Activated naive CD4-positive, alpha-beta T cell treated with anti-CD3 and anti-CD28 coated beads, Interleukin-2, amount 50 U/mL, for 24 hours (primary cell): ENCODE data around the gene PLA2G5.
"Not testable (repeated sequence)": the region's sequence is repeated elsewhere in the genome, so short reads cannot be mapped to it uniquely, and the experiment has no call there.

Source experiments
- H3K27ac Mint-ChIP-seq: one replicate; pipeline ENCODE4 v1.8.0; 2021; ENCODE audit warnings: mild to moderate bottlenecking, mixed read lengths
- H3K27me3 Mint-ChIP-seq: one replicate; pipeline ENCODE4 v1.8.0; 2021; ENCODE audit warnings: mixed read lengths
- H3K36me3 Mint-ChIP-seq: one replicate; pipeline ENCODE4 v1.8.0; 2021; ENCODE audit warnings: mixed read lengths
- H3K4me1 Mint-ChIP-seq: one replicate; pipeline ENCODE4 v1.8.0; 2021; ENCODE audit warnings: mixed read lengths
- H3K4me3 Mint-ChIP-seq: one replicate; pipeline ENCODE4 v1.8.0; 2021; ENCODE audit warnings: mild to moderate bottlenecking, mixed read lengths
- H3K9me3 Mint-ChIP-seq: one replicate; pipeline ENCODE4 v1.8.0; 2021; ENCODE audit warnings: mixed read lengths

The PLA2G5 gene

DNA sequence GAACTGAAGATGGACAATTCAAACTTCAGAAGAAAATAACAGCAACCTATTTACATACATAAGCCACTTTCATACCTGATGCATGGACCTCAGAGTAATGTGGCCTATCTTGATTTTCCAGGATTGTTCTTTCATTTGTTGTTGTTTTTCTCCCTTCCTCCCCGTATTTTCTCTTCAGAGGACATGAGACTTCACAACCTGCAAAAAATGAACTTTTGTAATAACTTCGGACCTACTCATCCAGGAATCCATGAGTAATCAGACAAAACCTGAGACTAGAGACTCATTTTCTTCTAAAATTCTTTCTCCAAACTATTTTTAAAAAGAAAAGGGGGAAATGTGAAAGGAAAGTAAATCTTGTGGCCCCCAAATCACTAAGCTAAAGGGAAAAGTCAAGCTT is 17.6 kb upstream of the PLA2G5 start:
- Mint-ChIP-seq H3K9me3 (peaks cover 8% of the 10 kb centered on the region), H3K4me3 (no peak overlapping the region), H3K27me3 (peaks cover 1% of the 10 kb centered on the region), H3K36me3 (peaks cover 6% of the 10 kb centered on the region), H3K4me1 (peaks cover 12% of the 10 kb centered on the region), H3K27ac (no peak overlapping the region)

DNA sequence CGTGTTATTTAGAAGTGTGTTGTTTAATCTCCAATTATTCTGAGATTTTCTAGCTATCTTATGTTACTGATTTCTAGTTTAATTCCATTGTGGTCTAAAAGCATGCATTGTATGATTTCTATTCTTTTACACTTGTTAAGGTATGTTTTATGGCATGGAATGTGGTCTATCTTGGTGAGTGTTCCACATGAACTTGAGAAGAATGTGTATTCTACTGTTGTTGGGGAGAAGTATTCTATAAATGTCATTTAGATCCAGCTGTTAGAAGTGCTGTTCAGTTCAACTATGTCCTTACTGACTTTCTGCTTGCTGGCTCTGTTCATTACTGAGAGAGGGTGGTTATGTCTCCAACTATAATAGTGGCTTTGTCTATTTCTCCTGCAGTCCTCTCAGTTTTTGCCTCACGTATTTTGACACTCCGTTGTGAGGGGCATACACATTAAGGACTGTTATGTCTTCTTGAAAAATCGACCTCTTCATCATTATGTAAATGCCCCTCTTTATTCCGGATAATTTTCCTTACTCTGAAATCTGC is 12.0 kb upstream of the PLA2G5 start:
- H3K27ac Mint-ChIP-seq = no peak overlapping the region
- H3K4me3 Mint-ChIP-seq = no peak overlapping the region
- H3K9me3 Mint-ChIP-seq = no peaks in the 10 kb centered on the region
- no peaks in the 10 kb centered on the region for H3K36me3 Mint-ChIP-seq
- H3K4me1 Mint-ChIP-seq = peaks cover 46% of the 10 kb centered on the region
- peaks cover 1% of the 10 kb centered on the region for H3K27me3 Mint-ChIP-seq

DNA sequence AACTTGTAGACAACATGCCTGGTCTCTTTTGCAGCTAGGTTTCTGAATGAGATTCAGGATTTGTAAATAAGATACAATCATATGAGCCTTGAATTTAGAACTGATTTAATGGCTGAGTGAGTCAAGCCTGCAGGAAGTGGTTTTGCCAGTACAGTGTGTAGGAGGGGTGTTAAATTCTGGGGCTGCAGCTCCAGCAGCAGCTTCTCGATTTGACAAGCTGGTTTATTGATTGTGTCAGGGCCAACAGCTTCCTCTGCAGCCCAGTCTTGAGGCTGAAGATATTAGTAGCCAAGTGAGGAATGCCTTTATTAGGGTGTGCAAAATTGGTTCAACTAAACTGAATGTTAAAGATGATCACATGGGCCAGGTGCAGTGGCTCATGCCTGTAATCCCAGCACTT is 11.5 kb upstream of the PLA2G5 start:
- no peaks in the 10 kb centered on the region for H3K36me3 Mint-ChIP-seq
- peak overlapping the region; percentile 0 for H3K27ac Mint-ChIP-seq
- peak overlapping the region; percentile 53 for H3K4me3 Mint-ChIP-seq
- H3K9me3 Mint-ChIP-seq = no peaks in the 10 kb centered on the region
- peaks cover 46% of the 10 kb centered on the region for H3K4me1 Mint-ChIP-seq
- peaks cover 1% of the 10 kb centered on the region for H3K27me3 Mint-ChIP-seq

GRCh38 chr1:20059847-20060246 is 10.1 kb upstream of the PLA2G5 start:
- Mint-ChIP-seq H3K36me3 (no peaks in the 10 kb centered on the region), H3K4me3 (peak overlapping the region; percentile 4), H3K27me3 (peaks cover 1% of the 10 kb centered on the region), H3K27ac (no peak overlapping the region), H3K9me3 (no peaks in the 10 kb centered on the region), H3K4me1 (peaks cover 46% of the 10 kb centered on the region)

DNA sequence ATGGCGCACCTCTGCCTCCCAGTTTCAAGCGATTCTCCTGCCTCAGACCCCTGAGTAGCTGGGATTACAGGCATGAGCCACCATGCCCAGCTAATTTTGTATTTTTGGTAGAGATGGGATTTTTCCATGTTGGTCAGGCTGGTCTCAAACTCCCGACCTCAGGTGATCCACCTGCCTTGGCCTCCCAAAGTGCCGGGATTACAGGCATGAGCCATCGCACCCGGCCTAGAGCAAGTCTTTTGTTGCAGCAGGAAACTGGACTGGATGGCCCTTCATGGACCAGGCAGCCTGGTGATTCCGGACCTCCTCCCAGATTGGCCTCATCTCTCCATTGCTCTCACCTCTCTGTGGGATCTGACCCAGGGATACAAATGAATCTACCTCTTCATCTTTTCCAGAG is 9.2 kb upstream of the PLA2G5 start:
- not testable (repeated sequence) for H3K27ac Mint-ChIP-seq, H3K27me3 Mint-ChIP-seq
- H3K4me1 Mint-ChIP-seq = peaks cover 46% of the 10 kb centered on the region

DNA sequence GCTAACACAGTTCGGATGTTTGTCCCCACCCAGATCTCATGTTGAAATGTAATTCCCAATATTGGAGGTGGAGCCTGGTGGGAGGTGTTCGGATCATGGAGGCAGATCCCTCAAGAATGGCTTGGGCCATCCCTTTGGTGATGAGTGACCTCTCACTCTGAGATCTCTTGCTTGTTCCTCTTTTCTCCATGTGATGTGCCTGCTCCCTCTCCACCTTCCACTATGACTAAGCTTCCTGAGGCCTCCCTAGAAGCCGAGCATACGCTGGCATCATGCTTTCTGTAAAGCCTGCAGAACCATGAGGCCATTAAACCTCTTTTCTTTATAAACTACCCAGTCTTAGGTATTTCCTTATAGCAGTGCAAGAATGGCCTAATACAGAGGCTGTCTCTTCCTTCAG is 8.1 kb upstream of the PLA2G5 start:
- H3K36me3 Mint-ChIP-seq = no peaks in the 10 kb centered on the region
- H3K4me3 Mint-ChIP-seq = no peak overlapping the region
- peaks cover 38% of the 10 kb centered on the region for H3K4me1 Mint-ChIP-seq
- no peak overlapping the region for H3K27ac Mint-ChIP-seq
- H3K27me3 Mint-ChIP-seq = no peaks in the 10 kb centered on the region
- no peaks in the 10 kb centered on the region for H3K9me3 Mint-ChIP-seq

More for the DNA sequence above, 9.2 kb upstream of the PLA2G5 start:
- H3K4me3 Mint-ChIP-seq, H3K36me3 Mint-ChIP-seq, H3K9me3 Mint-ChIP-seq: not testable (repeated sequence)

- no peak overlapping the region for H3K4me3 Mint-ChIP-seq
Measured at GRCh38 chr1:20063861-20064292, 6.1 kb upstream of the PLA2G5 start.

GRCh38 chr1:20068722-20069121 is 1.3 kb upstream of the PLA2G5 start:
- Mint-ChIP-seq H3K9me3 (no peaks in the 10 kb centered on the region), H3K36me3 (no peaks in the 10 kb centered on the region), H3K27ac (no peak overlapping the region), H3K4me3 (no peak overlapping the region), H3K27me3 (no peaks in the 10 kb centered on the region), H3K4me1 (no peaks in the 10 kb centered on the region)

More at GRCh38 chr1:20063861-20064292, 6.1 kb upstream of the PLA2G5 start:
- no peaks in the 10 kb centered on the region for H3K36me3 Mint-ChIP-seq
- H3K27ac Mint-ChIP-seq = no peak overlapping the region
- H3K9me3 Mint-ChIP-seq = no peaks in the 10 kb centered on the region
- H3K4me1 Mint-ChIP-seq = peaks cover 26% of the 10 kb centered on the region
- H3K27me3 Mint-ChIP-seq = no peaks in the 10 kb centered on the region

DNA sequence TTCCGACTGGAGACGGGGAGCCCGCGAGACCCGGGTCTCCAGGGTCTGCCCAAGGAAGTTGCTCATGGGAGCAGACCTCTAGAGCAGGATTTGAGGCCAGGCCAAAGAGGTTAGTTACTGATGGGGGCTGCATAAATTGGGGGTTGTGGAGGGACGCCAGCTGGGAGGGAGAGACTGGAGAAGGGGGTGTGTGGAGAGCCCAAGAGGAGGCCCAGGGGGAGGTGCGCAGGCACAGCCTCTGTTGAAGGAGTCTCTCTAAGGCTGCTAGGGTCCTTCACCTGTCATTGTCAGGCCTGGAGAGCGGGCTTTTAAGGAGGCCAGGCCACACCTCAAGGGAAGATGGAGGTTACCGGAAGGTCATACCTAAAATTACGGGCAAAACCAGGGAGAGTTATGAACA is 363 bp downstream of the PLA2G5 start:
- H3K4me3 Mint-ChIP-seq = no peak overlapping the region
- H3K27me3 Mint-ChIP-seq = no peaks in the 10 kb centered on the region
- H3K27ac Mint-ChIP-seq = no peak overlapping the region
- no peaks in the 10 kb centered on the region for H3K9me3 Mint-ChIP-seq
- H3K4me1 Mint-ChIP-seq = no peaks in the 10 kb centered on the region
- H3K36me3 Mint-ChIP-seq = no peaks in the 10 kb centered on the region

DNA sequence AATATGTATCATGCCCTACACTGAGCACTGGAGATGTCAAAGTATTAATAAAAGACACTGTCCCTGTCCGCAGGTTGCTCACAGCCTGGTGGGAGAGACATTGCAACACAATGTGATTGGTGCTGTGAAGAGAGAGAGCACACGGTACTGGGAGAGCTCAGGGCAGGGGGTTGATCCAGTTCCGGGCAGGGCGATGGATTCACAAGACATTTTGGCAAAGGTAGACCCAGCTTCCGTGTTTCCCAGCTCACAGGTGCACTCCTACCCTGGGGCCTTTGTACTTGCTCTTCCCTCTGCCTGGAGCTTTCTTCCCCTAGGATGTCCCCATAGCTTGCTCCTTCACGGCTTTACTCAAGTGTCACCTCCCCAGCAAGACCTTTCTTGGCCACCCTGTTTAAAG is 1.4 kb downstream of the PLA2G5 start:
- no peaks in the 10 kb centered on the region for H3K4me1 Mint-ChIP-seq
- H3K36me3 Mint-ChIP-seq = no peaks in the 10 kb centered on the region
- no peak overlapping the region for H3K27ac Mint-ChIP-seq
- H3K4me3 Mint-ChIP-seq = no peak overlapping the region
- H3K9me3 Mint-ChIP-seq = no peaks in the 10 kb centered on the region
- H3K27me3 Mint-ChIP-seq = no peaks in the 10 kb centered on the region

GRCh38 chr1:20072771-20073170 is 2.8 kb downstream of the PLA2G5 start:
- no peaks in the 10 kb centered on the region for H3K36me3 Mint-ChIP-seq
- no peak overlapping the region for H3K4me3 Mint-ChIP-seq
- no peaks in the 10 kb centered on the region for H3K27me3 Mint-ChIP-seq
- H3K9me3 Mint-ChIP-seq = no peaks in the 10 kb centered on the region
- H3K27ac Mint-ChIP-seq = no peak overlapping the region
- peaks cover under 1% of the 10 kb centered on the region for H3K4me1 Mint-ChIP-seq

GRCh38 chr1:20073256-20073655 is 3.3 kb downstream of the PLA2G5 start:
- H3K9me3 Mint-ChIP-seq = no peaks in the 10 kb centered on the region
- no peaks in the 10 kb centered on the region for H3K36me3 Mint-ChIP-seq
- H3K27me3 Mint-ChIP-seq = no peaks in the 10 kb centered on the region
- peaks cover 6% of the 10 kb centered on the region for H3K4me1 Mint-ChIP-seq
- H3K4me3 Mint-ChIP-seq = no peak overlapping the region
- H3K27ac Mint-ChIP-seq = no peak overlapping the region

GRCh38 chr1:20074055-20074724 is 4.2 kb downstream of the PLA2G5 start:
- H3K27ac Mint-ChIP-seq = no peak overlapping the region
- no peaks in the 10 kb centered on the region for H3K27me3 Mint-ChIP-seq
- no peaks in the 10 kb centered on the region for H3K9me3 Mint-ChIP-seq
- H3K4me3 Mint-ChIP-seq = no peak overlapping the region
- H3K4me1 Mint-ChIP-seq = peaks cover 9% of the 10 kb centered on the region
- no peaks in the 10 kb centered on the region for H3K36me3 Mint-ChIP-seq

DNA sequence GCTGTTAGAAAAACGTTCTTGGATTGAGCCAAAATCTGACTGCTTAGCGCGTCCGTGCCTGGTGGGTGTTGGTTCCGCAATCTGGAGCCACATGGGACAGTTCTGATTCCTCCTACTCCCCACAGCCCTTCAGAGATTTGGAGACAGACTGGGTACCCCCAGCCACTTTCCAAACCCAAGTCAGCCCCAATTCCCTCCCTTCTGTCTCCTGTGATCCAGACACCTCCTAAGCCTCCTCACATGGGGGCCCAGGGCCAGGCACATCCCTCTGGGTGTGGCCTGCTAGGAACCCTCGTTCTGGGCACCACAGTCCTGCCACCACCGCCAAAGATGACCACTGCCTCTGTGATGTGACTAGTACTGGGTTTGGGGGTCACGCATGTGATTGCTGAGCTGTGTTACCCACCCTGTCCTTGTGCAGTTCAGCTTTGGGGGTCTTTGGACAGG is 4.8 kb downstream of the PLA2G5 start:
- H3K4me3 Mint-ChIP-seq = no peak overlapping the region
- no peaks in the 10 kb centered on the region for H3K36me3 Mint-ChIP-seq
- H3K9me3 Mint-ChIP-seq = no peaks in the 10 kb centered on the region
- H3K27ac Mint-ChIP-seq = no peak overlapping the region
- peaks cover 9% of the 10 kb centered on the region for H3K4me1 Mint-ChIP-seq
- peaks cover 2% of the 10 kb centered on the region for H3K27me3 Mint-ChIP-seq

- Mint-ChIP-seq H3K4me1 (peaks cover 9% of the 10 kb centered on the region), H3K27ac (no peak overlapping the region), H3K27me3 (peaks cover 3% of the 10 kb centered on the region), H3K4me3 (no peak overlapping the region), H3K36me3 (no peaks in the 10 kb centered on the region), H3K9me3 (no peaks in the 10 kb centered on the region)
Measured at GRCh38 chr1:20075345-20075744, 5.4 kb downstream of the PLA2G5 start.

DNA sequence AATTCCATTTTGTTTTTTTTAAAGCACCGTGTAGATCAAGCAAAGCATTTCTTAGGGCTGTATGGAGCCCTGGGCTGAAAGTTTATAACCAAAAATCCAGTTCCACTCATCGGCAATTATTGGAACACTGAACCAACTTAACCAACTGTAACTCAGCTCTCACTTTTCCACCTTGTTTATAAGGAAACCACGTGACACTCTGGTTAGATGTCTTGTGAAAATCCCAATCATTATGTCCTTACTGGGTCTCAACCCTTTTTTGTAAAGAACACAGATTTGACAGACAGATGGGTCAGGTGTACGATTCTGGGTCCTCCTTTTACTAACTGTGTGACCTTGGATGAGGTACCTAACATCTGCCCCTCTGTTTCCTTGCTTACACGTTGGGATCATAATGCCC is 6.2 kb downstream of the PLA2G5 start:
- Mint-ChIP-seq H3K27ac (no peak overlapping the region), H3K4me3 (no peak overlapping the region), H3K36me3 (no peaks in the 10 kb centered on the region), H3K27me3 (peaks cover 3% of the 10 kb centered on the region), H3K9me3 (no peaks in the 10 kb centered on the region), H3K4me1 (peaks cover 14% of the 10 kb centered on the region)
